Stimulated activated CD8-positive, alpha-beta memory T cell treated with anti-CD3 and anti-CD28 coated beads, Interleukin-12 subunit alpha, Interleukin-12 subunit beta, amount 100 ng/mL, for 24 hours (primary cell): Measurements from ENCODE around the gene IP6K3.

ENCODE experiments used
- DNase-seq: peaks from one replicate; pipeline ENCODE4 v3.0.0-alpha.2; 2020; ENCODE audit errors: extremely low read depth

IP6K3 gene, protein sequence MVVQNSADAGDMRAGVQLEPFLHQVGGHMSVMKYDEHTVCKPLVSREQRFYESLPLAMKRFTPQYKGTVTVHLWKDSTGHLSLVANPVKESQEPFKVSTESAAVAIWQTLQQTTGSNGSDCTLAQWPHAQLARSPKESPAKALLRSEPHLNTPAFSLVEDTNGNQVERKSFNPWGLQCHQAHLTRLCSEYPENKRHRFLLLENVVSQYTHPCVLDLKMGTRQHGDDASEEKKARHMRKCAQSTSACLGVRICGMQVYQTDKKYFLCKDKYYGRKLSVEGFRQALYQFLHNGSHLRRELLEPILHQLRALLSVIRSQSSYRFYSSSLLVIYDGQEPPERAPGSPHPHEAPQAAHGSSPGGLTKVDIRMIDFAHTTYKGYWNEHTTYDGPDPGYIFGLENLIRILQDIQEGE

DNA sequence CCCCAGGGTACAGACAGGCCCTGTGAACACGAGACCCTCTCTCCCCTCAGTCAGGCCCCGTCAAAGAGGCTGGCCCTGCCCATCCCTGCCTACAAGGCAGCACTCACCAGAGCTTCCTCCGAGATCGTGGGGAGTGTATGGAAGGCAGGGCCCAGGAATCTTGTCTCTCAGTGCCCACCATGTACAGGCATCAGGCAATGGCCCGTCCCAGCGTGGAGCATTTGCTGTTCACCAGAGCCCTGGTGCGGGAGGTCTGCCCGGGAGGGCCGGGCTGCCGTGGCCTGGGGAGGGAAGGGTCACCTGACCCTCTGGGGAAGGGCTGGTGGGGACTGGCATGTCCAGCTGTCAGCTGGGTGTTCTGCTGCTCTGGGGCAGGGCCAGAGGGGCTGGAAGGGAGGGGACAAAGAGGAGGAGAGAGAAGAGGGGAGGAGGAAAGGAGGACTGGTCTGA lies at the start of gene IP6K3:
TSS of gene IP6K3 (minus strand) at position 255 of the 450 bp plus-strand sequence. CDS start 11,429 bp downstream, outside the sequence.
- DNase-seq, result no peak

DNA sequence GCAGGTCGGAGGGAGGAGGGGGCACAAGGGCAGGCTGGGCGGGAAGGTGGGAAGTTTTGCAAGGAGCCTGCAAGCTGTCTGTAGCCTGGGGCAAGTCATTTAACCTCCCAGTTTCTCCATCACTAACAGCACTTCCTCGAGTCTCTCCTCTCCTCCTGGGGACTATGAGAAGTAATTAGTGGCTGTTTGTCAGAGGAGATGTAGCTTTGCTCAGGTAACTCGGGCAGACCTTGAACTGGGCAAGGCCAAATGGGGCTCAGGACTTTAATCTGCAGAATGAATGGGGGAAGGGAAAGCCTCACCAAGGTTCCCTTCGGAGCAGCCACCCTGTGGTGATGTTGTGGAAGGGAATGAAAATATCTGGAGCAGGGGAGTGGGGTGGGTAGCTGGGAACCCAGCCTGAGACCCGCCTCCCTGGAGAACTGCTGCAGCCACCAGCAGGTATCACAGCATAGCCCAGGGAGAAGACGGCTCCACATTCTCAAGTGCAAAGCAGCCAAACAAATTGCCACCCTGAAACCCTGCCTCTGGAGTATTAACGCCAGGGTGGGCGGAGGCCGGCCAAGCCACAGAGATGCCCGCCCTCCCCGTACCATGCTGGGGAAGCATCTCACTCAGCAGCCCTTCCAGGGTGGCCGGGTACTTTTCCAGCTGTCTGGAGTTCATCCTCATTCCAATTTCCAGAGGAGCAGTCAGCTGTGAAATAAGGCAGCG lies 48.4 kb upstream of the IP6K3 start:
- no peak for DNase-seq

DNA sequence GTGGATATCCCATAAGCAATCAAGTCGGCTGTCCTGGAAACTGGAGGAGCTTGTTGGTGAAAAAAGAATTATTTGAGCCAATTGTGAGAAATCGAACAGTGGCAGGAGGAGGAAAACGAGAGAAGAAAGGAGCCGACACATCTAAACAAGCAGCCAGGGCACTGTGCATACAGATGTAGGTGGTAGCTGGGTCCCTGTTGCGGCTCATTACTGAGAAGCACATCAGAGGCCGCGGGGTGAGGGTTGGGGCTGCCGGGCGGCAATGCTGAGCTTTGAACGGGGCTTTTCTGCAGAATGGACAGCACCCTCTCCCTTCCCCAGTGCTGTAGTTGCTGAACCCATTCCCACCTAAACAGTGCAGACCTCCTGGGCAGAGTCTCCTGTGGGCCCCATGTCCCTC lies 46.3 kb upstream of the IP6K3 start:
- no peak for DNase-seq

DNA sequence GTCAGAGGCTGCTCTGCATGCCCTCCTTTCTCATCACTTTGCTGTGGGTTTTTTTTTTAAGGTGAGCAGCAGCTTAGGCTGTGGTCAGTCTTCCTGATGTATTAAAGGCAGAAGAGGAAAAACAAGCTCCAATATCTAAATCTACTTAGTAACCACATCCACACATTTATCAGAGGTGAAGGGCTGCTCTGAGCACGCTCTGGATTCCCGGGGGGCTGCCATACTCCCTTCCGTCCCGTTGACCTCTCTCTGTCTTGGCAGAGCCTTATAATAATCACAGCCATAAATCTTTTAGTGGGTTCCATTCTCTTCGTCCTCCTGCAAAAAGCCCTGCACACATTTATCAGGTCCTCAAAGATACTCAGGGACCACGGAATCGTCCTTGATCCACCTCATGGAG lies 44.9 kb upstream of the IP6K3 start:
- no peak for DNase-seq

DNA sequence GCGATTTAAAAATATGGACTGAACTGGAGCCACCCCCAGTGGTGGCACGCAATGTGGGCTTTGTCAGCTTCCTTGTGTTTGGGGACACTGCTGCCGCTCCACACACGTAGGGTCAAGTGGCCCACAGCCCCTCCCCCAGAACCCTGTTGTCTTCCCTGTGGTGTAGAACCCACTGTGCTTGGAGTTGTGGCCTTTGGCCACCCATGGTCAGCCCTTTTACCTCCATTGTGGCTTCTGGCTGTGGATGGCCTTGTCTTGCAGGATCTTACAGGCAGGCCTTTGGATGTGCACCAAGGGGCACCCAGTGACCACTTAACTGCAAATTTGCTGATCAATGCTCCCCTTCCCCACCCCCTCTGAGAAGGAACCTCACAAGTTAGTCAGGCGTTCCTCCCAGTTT lies 44.2 kb upstream of the IP6K3 start:
- DNase-seq, result no peak

DNA sequence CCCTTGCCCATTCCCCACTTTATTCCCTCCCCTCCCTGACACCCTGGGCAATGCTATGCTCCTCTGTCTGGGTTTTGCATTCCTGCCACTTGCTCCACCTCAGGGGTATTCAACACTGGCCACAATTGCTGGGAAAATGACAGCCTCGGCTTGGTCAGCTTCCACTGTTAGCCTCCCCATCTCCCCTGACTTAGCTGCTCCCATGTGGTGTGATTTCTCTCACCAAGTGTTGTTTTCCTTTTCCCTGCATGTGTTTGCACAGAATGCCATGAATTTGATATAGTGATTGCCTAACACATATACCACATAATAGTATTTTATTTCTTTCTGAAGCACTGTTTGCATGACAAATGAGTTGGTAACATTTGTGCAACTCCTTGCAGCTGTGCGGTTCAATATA lies 43.7 kb upstream of the IP6K3 start:
- DNase-seq, result no peak

DNA sequence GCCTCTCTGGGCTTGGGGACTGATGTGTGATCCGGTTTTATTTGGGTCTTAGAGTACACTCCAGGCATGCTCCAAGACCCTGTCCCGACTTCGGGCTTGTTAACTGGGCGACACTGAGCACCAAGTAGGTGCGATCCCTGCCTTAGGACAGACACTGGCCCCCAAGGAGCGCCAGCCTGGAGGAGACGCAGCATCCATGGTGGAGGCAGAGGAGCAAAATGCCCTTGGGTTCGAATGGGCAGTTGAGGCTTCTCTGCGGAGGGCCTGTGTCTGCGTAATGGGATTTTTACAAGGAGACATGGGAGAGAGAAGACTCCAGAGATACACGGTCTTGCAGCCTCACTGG lies 42.8 kb upstream of the IP6K3 start:
- DNase-seq, result no peak

DNA sequence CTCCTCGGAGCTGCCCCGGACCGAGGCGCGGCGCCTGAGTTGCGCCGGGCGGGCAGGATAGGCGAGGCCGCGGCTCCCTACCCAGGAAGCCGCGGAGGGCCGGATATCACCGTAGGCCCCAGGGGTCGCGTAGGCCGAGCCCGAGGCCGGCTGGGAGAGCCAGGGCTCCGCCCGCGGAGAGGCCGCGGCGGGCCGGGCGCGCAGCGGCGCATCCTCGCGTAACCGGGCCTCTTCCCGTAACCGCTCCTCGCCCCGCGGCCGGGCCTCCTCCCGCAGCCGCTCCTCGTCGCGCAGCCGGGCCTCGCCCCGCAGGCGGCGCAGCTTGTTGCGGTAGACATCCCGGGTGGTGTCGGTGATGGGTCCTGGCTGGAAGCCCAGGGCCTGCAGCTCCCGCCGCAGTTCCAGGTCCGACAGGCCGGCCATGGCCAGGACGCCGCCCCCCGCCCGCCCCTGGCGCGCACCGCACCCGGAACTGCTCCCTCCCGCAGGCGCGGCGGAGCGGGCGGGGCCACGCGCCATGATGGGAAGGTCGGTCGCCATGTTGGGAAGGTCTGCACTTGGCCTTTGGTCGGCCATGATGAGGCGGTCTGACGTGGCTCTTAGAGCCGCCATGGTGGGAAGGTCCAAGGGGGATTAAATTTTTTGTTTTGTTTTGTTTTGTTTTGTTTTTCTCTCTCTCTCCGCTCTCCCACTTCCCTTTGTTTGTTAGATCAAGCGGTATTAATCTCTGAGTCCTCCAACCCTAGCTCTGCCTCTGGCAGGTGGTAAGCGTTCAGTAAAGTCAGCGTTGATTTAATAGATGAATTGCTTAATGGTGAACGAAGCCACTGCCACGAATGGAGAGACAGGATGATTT lies 42.2 kb upstream of the IP6K3 start, which contains the start of gene LEMD2:
TSS of gene LEMD2 (minus strand) at position 437 of the 856 bp plus-strand sequence. CDS start at position 423, 14 bp downstream.
- peak; percentile 73 for DNase-seq

DNA sequence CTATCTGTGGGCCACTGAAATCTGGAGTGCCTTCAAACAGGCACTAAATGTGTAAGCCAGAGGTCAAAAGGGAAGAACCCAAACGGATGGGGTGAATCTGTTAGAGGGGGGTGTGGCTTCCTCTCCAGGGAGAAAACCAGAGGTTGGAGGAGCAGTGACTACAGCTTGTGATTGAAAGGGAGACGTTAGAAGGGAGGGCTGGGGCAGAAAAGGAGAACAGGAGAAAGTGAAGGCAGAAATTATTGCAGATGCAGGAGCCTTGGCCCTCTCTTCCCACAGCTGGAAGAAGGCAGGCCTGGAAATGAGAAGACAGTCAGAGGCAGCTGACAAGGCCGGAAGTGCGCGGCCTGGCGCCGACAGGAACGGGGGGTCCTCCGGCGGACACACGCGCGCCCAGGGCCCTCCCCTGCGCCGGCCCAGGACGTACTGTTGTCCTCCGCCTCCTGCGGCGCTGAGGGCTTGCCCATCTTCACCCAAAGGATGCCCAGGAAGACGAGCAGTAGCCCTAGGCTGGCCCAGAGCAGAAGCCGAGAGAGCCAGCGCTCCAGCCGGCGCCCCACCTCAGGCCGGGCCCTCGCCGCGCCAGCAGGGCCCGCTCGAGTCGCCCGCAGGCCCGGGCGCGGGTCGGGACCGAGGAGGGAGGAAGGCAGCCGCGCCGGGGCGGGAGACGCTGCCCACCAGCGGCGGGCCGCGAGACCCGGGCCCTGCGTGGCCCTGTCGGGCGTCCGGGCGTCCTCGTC lies 41.4 kb upstream of the IP6K3 start:
- DNase-seq, result peak; percentile 42

DNA sequence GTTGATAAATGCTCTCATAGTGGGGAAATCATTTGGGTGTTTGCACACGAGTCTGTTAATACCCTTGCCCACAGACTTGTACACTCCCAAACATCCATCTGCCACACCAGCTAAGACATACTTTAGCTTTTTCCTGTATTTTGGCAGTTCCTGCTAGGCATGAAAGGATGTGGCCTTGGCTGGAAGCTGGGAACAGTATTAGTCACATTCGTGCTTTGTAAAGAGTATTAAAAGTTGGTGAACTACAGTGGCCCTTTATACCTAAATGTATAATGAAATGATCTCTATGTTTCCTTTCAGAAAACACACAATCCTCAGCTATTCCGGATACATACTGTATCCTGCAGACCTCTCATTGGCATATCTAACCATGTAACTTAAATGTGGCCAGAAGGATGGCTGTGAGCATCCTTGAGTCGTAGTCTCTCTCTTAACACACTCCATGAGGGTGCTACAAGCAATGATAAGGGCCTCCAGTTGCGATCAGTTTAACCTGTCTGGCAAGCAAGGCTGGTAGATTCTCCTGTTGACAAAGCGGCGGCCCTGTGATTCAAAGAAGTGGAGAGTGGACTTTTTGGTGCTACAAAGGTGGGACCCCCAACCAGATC lies 40.7 kb upstream of the IP6K3 start:
- DNase-seq, result no peak

DNA sequence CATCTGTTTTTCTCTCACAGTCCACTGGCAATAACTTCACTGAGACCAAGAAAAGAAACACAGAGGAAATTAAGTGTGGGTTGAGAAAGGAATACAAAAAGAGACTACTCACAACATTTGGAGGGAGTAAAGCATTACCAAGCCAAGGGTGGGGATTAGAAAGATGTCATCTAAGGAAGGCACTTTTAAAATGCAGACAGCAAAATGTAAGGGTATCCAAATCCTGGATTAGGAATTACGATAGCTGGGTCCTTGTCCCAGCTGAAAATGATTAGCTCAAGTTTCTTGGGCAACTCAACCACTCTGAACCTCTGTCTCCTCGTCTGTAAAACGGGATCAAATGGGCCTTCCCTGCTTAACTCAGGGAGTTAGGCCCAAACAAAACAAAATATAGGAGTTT lies 40.0 kb upstream of the IP6K3 start:
- no peak for DNase-seq

DNA sequence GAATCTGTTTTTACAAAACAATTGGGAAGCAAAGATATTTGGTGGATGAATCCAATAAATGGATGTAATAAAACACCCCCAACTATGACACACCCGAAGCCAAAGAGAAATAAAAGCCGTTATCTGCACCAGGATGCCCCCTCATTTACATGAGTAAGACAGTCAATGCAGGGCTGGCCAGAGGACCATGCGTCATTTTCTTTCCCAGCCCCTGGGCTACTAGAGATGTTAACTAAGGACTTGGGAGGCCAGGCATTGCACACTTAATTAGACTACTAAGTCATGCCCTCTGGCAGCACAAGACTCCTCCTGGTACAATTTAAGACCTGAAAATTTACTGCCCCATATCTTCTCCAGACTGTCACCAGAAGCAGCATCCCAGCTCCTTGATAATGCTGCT lies 39.1 kb upstream of the IP6K3 start:
- DNase-seq, result no peak

DNA sequence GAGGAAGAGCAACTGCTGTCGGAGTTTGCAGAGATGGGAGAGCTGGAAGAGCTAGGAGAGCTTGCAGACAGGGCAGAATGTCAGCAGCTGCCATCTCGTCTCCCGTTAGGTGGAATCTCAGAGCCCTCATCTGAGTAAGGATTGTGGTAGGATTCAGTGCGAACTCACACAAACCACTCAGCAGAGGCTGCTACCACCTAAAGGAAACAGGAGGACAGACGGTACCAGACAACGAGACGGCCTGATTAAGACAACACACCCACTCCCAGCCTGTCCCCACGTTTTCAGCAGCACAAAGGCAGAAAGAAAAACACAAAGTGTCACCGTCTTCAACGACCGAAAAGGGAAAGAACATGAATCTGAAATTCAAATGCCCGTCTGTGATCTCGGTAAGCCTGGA lies 38.1 kb upstream of the IP6K3 start:
- no peak for DNase-seq

DNA sequence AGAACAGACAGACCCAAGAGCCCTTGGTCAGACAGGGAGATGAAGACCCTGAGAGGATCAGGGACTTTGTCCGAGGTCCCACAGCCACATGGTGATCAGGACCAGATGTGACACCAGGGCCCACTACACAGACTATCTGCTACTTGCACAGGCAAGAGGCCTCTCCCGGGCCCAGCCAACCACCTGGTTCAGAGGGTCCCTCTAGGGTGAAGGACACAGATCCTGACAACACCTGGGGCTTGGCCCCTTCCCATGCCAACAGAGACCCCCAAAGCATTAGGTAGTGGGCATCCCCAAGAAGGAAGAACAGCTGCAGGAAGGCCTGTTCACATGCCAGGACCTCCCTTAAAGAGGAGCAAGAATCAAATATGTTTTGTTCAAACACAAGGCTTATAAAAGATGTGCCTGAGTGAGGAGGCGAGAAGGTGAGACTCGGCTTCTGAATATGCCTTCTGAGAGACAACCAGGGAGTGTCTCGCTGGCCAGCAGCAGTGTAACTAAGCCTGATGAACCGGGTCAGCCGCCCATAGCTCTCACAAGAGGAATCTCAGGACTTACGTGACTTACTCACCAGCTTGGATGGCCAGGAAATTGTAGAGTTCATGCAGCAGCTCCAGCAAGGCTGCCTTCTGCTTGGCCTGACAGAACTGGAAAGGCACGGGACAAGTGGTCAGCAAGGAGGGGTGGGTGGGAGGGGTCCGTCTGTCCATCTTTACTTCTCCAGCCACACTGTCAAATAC lies 37.2 kb upstream of the IP6K3 start:
- no peak for DNase-seq

DNA sequence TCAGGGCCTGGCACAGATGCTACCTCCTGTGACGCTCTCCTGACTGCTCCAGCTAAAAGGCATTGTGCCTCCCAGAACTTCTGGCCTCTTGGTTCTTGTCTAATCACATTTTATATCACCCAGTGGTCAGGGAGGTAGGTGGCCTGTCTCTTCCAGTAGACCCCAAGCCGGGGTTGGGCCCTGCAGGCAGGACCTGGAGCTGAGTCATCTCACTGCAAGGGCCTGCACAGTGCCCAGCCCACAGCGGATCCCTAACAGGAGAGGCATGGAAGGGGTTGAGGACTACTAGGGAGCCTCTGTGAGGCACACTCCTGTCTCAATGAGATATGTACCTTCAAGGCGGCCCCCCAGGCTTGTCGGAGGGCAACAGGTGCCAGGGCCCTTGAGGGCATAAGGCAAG lies 35.9 kb upstream of the IP6K3 start:
- DNase-seq, result no peak

DNA sequence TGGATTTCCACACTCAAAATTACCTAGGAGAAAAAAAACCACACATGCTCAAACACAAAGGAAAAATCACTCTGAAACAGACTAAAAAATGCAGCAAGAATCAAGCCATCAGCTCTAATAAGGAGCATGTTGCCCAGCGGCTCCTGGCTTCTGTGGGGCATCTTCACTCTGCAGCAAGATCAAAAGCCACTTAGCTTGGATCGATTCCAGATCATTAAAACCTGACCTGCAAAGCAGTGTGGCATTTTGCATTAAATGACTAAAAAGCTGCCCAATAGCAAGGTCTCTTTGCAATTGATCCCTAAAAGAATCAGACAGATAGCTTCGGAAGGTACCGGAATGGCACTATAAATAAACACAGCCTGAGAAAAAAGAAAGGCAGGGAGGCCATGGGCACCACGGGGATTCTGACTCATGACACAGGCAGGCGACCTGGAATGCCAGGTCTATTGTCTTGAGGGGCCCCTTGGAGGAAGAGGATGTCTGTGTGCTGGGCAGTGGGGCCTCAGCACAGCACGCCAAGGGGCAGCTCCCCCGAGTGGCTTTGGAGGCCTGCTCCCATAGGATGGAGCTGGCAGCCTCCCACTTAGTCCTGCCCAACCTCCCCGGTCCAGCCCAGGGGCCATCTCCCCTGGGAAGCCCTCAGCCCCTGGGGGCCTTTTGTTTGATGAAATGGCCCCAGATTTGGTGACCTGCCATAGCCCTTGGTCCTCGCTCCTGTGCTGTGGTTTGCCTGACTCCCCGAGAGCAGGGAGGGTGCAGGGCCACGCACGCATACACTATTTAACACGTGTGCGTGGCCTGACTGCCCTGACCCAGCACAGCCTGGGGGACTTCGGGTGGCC lies 34.6 kb upstream of the IP6K3 start:
- DNase-seq, result no peak

DNA sequence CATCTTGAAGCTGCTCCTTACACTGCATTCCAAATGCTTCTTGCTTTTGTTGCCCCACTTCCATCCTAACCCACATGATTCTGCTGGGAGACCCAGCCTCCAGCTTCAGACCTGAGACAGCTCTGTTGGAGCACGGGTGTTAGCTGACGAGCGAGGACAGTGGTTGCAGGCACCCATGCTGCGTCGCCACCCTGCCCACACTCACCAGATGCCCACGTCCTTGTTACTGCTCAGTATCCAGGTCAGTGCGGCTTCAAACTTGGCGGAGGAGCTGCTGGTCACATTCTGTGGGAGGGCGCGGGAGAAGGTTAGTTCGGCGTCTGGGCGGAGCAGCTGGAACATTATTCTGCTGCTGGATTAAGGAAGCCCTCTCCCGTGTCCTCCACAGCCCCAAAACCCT lies 33.2 kb upstream of the IP6K3 start:
- no peak for DNase-seq

DNA sequence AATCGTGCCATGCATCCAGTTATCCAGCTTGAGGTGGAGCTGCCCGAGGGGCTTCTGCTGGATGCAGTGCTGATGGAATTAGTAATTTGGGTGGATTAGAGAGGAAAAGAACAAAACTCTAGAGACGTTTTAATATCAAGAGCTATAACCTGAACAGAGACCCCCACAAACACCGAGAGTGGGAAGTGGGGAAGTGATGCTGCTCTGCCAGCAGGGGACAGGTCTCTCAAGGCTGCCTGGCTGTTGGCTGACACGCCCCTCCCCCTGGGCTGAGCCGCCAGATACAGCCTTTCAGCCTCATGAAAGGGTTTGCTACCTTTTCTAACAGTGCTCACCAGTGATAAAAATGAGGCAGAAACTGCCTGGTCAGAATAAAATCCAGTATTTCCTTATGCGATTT lies 32.6 kb upstream of the IP6K3 start:
- DNase-seq, result no peak

DNA sequence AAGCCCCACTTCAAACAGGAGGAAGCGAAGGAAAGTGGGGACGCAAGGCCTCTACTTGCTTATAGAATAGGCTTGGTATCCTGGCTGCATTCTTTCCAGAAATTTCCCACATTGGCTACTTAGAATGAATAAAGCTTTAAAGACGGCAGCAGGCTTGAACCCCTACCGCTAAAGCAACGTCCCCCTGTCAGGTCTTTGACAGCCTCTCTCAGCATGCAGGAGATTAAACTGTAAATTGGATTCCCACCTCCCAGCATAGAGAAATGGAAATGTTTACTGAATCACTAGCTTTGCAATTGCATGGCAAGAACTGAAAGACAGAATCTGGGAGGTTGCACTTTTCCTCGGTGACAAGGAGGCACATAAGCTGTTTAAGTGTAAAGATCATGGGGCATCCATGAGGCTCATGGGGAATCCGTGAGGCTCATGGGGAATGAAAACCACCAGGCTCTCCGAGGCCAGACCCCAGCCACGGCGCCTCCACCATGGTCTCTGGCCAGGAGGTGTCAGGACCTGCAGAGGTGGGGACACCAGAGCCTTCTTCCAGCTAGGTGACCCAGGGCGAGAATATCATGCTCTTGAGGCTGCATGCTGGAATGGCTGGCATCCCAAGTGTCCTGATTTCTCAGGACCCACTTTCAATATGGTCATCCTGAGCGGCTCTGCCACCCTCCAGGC lies 31.9 kb upstream of the IP6K3 start:
- no peak for DNase-seq
